Dedifferentiated amniotic fluid mesenchymal stem cell (primary cell): ENCODE measurements around the gene ZAP70.
A peak's percentile ranks its signal among the peaks of the same experiment; 100 is the strongest.
"Not testable (repeated sequence)": the region's sequence is repeated elsewhere in the genome, so short reads cannot be mapped to it uniquely, and the experiment has no call there.

ENCODE experiments used
- DNase-seq: peaks from one replicate; pipeline ENCODE4 v3.0.0-alpha.2; 2016; ENCODE audit errors: extremely low spot score

The ZAP70 gene

GRCh38 chr2:97713296-97714083 is at the start of gene ZAP70:
ZAP70 (plus strand) TSS chr2:97713576; CDS start chr2:97724037, 10,461 bp downstream.
- DNase-seq = no peak

- DNase-seq = no peak
Measured at GRCh38 chr2:97663626-97663961, 49.8 kb upstream of the ZAP70 start.

- peak; percentile 96 for DNase-seq
Measured at GRCh38 chr2:97663962-97664635, 49.3 kb upstream of the ZAP70 start, which contains the start of gene ACTR1B. ACTR1B (minus strand) TSS chr2:97664044; CDS start chr2:97663890, 154 bp downstream.

GRCh38 chr2:97664636-97664970 is 48.8 kb upstream of the ZAP70 start:
- DNase-seq = no peak

GRCh38 chr2:97669448-97669847 is 43.9 kb upstream of the ZAP70 start, which contains the start of gene C2orf92:
C2orf92 (plus strand) TSS chr2:97669713; CDS start chr2:97669789, 76 bp downstream.
- no peak for DNase-seq

- DNase-seq = no peak
Measured at GRCh38 chr2:97670471-97670870, 42.9 kb upstream of the ZAP70 start.

- DNase-seq = no peak
Measured at GRCh38 chr2:97671526-97671925, 41.9 kb upstream of the ZAP70 start.

GRCh38 chr2:97672606-97673140 is 40.7 kb upstream of the ZAP70 start:
- DNase-seq = not testable (repeated sequence)

- no peak for DNase-seq
Measured at GRCh38 chr2:97673182-97673914, 40.0 kb upstream of the ZAP70 start.

- no peak for DNase-seq
Measured at GRCh38 chr2:97673915-97674283, 39.5 kb upstream of the ZAP70 start.

GRCh38 chr2:97675430-97676113 is 37.8 kb upstream of the ZAP70 start:
- no peak for DNase-seq

- DNase-seq = no peak
Measured at GRCh38 chr2:97676620-97677019, 36.8 kb upstream of the ZAP70 start.

GRCh38 chr2:97677480-97677879 is 35.9 kb upstream of the ZAP70 start:
- no peak for DNase-seq

GRCh38 chr2:97678298-97678697 is 35.1 kb upstream of the ZAP70 start:
- DNase-seq = no peak

- DNase-seq = not testable (repeated sequence)
Measured at GRCh38 chr2:97687235-97687634, 26.1 kb upstream of the ZAP70 start.

GRCh38 chr2:97688062-97688827 is 25.1 kb upstream of the ZAP70 start:
- no peak for DNase-seq

GRCh38 chr2:97691166-97691565 is 22.2 kb upstream of the ZAP70 start:
- DNase-seq = no peak

GRCh38 chr2:97693476-97693875 is 19.9 kb upstream of the ZAP70 start:
- no peak for DNase-seq

GRCh38 chr2:97695744-97696143 is 17.6 kb upstream of the ZAP70 start:
- DNase-seq = no peak

- peak; percentile 82 for DNase-seq
Measured at GRCh38 chr2:97697252-97698235, 15.8 kb upstream of the ZAP70 start.
